ENCODE results near the gene PIH1D1. TPM values are rescaled to one million over a fixed set of nuclear protein-coding genes. Genes with fewer than 3 reads are reported as not detected.

The PIH1D1 gene
- total and polyA plus RNA-seq, 7 donors, result 62.9 to 105 (median 72.8) TPM

- H3K36me3 ChIP-seq, result peaks cover 0 to 35% (median 0%) of the 10 kb centered on the region in 4 donors
- intact Hi-C loops (cut with DNase I), result loop anchor here (10.0 kb wide), 1 partner anchor 835 kb away; the partner anchor contains the start of gene DBP
- WGBS, 2 donors, result 54 to 82% methylated on average over 25 of the region's 25 CpGs
Observed at GRCh38 chr19:49469828-49470614, 18.4 kb upstream of the PIH1D1 start.

GRCh38 chr19:49468746-49469447, 17.3 kb upstream of the PIH1D1 start:
- Histone ChIP-seq H3K36me3 (peaks cover 0 to 44% (median 0%) of the 10 kb centered on the region in 4 donors), H3K27ac (peak overlapping the region; percentile 23 to 73 (median 40))

More at GRCh38 chr19:49469828-49470614, 18.4 kb upstream of the PIH1D1 start:
- H3K9me3 ChIP-seq, result no peaks in the 10 kb centered on the region
- H3K4me3 ChIP-seq, result no peak overlapping the region
- H3K27me3 ChIP-seq, result no peaks in the 10 kb centered on the region
- peak overlapping the region in 1 of 4 donors; percentile 73 for H3K27ac ChIP-seq
- no peak for DNase-seq
- TF ChIP-seq POLR2AphosphoS5 (IDR thresholded peaks at IDR 0.05) (no peak), POLR2A (IDR thresholded peaks at IDR 0.05) (no peak), EP300 (IDR thresholded peaks at IDR 0.05) (no peak), CTCF (IDR thresholded peaks at IDR 0.05) (no peak)
- peaks cover 0 to 12% (median 8%) of the 10 kb centered on the region in 4 donors for H3K4me1 ChIP-seq

GRCh38 chr19:49468199-49468598, 16.6 kb upstream of the PIH1D1 start:
- no peaks in the 10 kb centered on the region for H3K9me3 ChIP-seq
- peak overlapping the region; percentile 23 to 73 (median 40) for H3K27ac ChIP-seq
- no peak overlapping the region for H3K4me3 ChIP-seq
- peaks cover 0 to 46% (median 0%) of the 10 kb centered on the region in 4 donors for H3K36me3 ChIP-seq
- TF ChIP-seq CTCF (IDR thresholded peaks at IDR 0.05) (no peak), POLR2AphosphoS5 (IDR thresholded peaks at IDR 0.05) (no peak), EP300 (IDR thresholded peaks at IDR 0.05) (no peak), POLR2A (IDR thresholded peaks at IDR 0.05) (no peak)
- no peaks in the 10 kb centered on the region for H3K4me1 ChIP-seq
- no peaks in the 10 kb centered on the region for H3K27me3 ChIP-seq
- no peak for DNase-seq
- WGBS, 2 donors, result 86 to 93% methylated on average over 19 of the region's 19 CpGs
- intact Hi-C loops (cut with DNase I), result no loop called here

More at GRCh38 chr19:49468746-49469447, 17.3 kb upstream of the PIH1D1 start:
- WGBS, 2 donors, result 48 to 61% methylated on average over 15 of the region's 15 CpGs
- DNase-seq, result peak; percentile 91
- Histone ChIP-seq H3K27me3 (no peaks in the 10 kb centered on the region), H3K4me1 (peaks cover 0 to 7% (median 5%) of the 10 kb centered on the region in 4 donors), H3K4me3 (no peak overlapping the region), H3K9me3 (no peaks in the 10 kb centered on the region)
- intact Hi-C loops (cut with DNase I), result no loop called here
- TF ChIP-seq CTCF (IDR thresholded peaks at IDR 0.05) (no peak), POLR2AphosphoS5 (IDR thresholded peaks at IDR 0.05) (no peak), POLR2A (IDR thresholded peaks at IDR 0.05) (no peak), EP300 (IDR thresholded peaks at IDR 0.05) (no peak)

GRCh38 chr19:49465371-49465770, 13.8 kb upstream of the PIH1D1 start:
- H3K27ac ChIP-seq, result no peak overlapping the region
- peaks cover 0 to 62% (median 0%) of the 10 kb centered on the region in 4 donors for H3K36me3 ChIP-seq
- H3K27me3 ChIP-seq, result no peaks in the 10 kb centered on the region
- intact Hi-C loops (cut with DNase I), result no loop called here
- H3K4me3 ChIP-seq, result no peak overlapping the region
- TF ChIP-seq CTCF (IDR thresholded peaks at IDR 0.05), result no peak
- no peak for TF ChIP-seq POLR2AphosphoS5 (IDR thresholded peaks at IDR 0.05)
- no peak for TF ChIP-seq POLR2A (IDR thresholded peaks at IDR 0.05)
- TF ChIP-seq EP300 (IDR thresholded peaks at IDR 0.05), result no peak
- no peak for DNase-seq
- 94 to 95% methylated on average over 3 of the region's 3 CpGs for WGBS, 2 donors
- no peaks in the 10 kb centered on the region for H3K4me1 ChIP-seq
- H3K9me3 ChIP-seq, result no peaks in the 10 kb centered on the region

All from sigmoid colon (tissue), 7 donors.